B cell (primary cell): Measurements from ENCODE around the gene KTN1.

Experiments used
- EZH2 ChIP-seq: IDR thresholded peaks from 2 replicates; pipeline ENCODE4 v1.6.1; 2012; ENCODE audit warnings: borderline replicate concordance, low read depth, mild to moderate bottlenecking, moderate library complexity, low read length; ENCODE audit not compliant: insufficient read depth, poor library complexity, severe bottlenecking
- TF ChIP-seq, protein P1 (sequence below): fragments of 200-600 bp; IDR thresholded peaks from one replicate; pipeline ENCODE4 v1.8.0; 2022; ENCODE audit warnings: antibody characterized with exemption, mild to moderate bottlenecking

DNA sequence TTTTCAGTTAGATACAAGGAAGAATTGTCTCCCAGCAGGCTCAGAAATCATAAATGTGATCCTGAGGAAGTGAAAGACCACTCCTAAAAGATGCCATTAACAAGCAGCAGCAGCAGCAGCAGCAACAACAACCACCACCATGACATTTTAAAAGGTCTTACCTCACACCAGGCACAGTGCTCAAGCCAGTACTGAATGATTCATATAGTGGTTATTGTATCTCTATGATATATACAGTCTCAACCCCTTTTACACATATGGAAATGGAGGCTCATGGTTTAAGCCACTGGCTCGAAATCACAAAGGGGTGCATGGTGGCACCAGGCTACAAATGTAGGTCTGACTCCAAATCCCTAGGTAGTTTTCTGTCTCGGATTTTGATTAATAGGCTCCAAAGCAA, 126.9 kb downstream of the KTN1 start:
- TF ChIP-seq, protein P1, sequence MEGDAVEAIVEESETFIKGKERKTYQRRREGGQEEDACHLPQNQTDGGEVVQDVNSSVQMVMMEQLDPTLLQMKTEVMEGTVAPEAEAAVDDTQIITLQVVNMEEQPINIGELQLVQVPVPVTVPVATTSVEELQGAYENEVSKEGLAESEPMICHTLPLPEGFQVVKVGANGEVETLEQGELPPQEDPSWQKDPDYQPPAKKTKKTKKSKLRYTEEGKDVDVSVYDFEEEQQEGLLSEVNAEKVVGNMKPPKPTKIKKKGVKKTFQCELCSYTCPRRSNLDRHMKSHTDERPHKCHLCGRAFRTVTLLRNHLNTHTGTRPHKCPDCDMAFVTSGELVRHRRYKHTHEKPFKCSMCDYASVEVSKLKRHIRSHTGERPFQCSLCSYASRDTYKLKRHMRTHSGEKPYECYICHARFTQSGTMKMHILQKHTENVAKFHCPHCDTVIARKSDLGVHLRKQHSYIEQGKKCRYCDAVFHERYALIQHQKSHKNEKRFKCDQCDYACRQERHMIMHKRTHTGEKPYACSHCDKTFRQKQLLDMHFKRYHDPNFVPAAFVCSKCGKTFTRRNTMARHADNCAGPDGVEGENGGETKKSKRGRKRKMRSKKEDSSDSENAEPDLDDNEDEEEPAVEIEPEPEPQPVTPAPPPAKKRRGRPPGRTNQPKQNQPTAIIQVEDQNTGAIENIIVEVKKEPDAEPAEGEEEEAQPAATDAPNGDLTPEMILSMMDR, result no peak
- TF ChIP-seq EZH2, result no peak
